ENCODE data around the gene HMX3.

- no peak for TF ChIP-seq POLR2A (IDR thresholded peaks at IDR 0.05; ENCODE audit: low read length)
- TF ChIP-seq GATA1 (IDR thresholded peaks at IDR 0.05; ENCODE audit: low read depth, low read length), result no peak
Observed at GRCh38 chr10:123101872-123102271, 33.9 kb upstream of the HMX3 start.

All from erythroblast (primary cell).